Measurements from ENCODE around the gene SLC39A5.

DNA sequence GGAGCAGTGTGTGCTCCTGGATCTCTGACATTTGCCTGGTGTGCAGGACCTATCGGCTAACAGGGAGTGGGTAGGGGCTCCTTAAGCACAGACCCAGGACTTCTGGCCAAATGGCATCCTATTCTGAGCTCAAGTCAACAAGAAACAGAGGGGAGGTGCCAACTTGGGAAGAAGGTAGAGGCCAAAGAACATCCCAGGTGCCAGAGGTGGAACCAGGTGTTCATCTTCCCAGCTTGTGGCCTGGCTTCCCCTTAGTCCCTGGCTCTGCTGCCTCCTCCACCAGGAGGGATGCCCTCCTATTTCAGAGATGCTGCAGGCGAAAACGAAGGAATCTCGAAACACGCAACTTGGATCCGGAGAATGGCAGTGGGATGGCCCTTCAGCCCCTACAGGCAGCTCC is 6.2 kb downstream of the SLC39A5 start:
- TF ChIP-seq CTCF (IDR thresholded peaks at IDR 0.05), result no peak
- TF ChIP-seq POLR2A (IDR thresholded peaks at IDR 0.05), result no peak
- TF ChIP-seq EP300 (IDR thresholded peaks at IDR 0.05), result no peak
